ENCODE results near the gene TSPYL4.

DNA sequence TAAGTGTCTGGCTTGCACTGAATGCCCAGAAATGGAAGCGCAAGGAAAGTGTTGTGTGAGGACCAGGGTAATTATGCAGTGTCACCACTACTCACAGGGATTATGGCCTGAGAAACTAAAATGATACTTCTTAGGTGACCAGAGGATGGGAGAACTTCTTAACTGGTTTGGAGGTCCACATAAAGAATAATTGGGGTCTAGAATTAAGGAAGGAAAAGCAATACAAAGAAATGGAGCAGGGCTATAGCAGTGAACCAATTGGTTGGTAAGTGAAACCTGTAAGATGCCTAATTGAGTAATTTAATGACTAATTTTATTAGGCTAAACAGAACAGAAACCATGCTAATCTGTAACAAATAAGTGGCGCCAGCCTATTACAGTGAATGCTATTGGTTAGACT is 5.3 kb downstream of the TSPYL4 start:
- TF ChIP-seq CTCF (IDR thresholded peaks at IDR 0.05), result no peak
- TF ChIP-seq POLR2AphosphoS5 (IDR thresholded peaks at IDR 0.05), result no peak
